Left lobe of liver (tissue), 2 donors: Measurements from ENCODE around the gene THADA. TPM values are rescaled to one million over a fixed set of nuclear protein-coding genes. Genes with fewer than 3 reads are reported as not detected.

Experiments
- ATAC-seq: fragments of 200-7000 bp; cut with Tn5 transposase; one replicate; pipeline ENCODE4 v1.9.1; 2020; ENCODE audit warnings: mild to moderate bottlenecking, moderate library complexity
- DNase-seq: peaks from one replicate; pipeline ENCODE4 v3.0.0-alpha.2; 2020; ENCODE audit warnings: low spot score
- total RNA-seq: library from RNA; stranded (reverse); gene quantifications from one replicate; pipeline ENCODE4 v1.2.1, GENCODE V29; 2021
- donor health status: DM: no; HTN: no; CAD: no; lungs with moderate emphysema.
- donor health status: DM: no; HTN: yes; CAD: no.

The THADA gene
- total RNA-seq, 1 donor from 2014 or later = 20.0 TPM

GRCh38 chr2:43361286-43361685 lies 234.6 kb downstream of the THADA start:
- no peak for ATAC-seq
- DNase-seq = no peak

- DNase-seq (no peak), ATAC-seq (no peak)
Measured at GRCh38 chr2:43360137-43360536, 235.7 kb downstream of the THADA start.

DNA sequence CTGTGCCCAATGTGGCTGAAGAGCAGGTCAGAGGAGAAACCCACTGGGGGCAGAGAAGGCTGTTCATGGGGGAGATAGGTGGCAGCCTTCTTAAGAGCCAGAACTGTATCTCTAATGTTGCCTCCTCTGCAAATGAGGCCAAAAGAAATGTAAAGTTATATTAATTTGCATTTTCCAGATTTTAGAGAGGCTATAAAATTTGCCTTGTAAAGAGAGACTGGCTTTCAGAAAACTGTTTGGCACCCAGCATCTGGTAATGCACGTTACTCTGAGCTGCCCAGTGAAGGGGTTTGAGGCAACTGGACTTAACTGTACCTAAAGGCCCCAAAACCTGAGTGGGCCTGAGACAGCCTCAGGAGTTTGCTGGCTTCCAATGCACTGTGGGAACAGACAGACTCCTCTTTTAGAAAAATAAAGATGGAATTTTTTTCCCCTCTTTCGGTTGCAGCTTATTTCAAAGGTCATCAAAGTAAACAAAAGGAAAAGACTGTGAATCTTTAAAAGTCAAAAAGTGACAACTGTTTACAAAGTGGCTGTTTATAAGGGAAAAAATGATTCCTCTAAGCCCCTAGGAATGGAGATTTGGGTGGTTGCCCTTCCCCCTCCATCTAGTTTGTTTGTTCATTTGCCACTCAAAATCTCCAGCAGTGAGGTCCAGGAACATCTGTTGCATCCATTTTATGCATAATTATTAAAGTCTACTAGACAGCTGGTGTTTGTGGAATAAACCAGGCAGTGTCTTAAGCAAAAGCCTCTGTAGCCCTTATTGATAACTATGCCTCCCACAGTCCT lies 237.2 kb downstream of the THADA start:
- peak; percentile 58 for ATAC-seq

GRCh38 chr2:43356774-43357173 lies 239.1 kb downstream of the THADA start:
- DNase-seq (no peak), ATAC-seq (no peak)

More for the DNA sequence above, 237.2 kb downstream of the THADA start:
- no peak for DNase-seq

DNA sequence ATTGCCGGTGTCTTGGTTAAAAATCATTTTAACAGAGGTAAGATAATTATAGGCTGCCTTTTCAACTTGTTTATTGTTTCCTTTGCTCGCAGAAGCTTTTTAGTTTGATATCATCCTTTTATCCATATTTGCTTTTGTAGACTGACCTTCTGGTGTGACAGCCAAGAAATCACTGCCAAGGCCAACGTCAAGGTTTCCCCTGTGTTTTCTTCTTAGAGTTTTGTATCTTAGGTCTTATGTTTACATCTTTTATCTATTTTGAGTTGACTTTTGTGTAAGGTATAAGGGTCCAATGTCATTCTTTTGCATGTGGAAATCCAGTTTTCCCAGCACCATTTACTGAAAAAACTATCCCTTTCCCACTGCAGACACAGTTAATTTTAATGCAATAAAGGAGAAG lies 240.4 kb downstream of the THADA start:
- DNase-seq (no peak), ATAC-seq (no peak)

DNA sequence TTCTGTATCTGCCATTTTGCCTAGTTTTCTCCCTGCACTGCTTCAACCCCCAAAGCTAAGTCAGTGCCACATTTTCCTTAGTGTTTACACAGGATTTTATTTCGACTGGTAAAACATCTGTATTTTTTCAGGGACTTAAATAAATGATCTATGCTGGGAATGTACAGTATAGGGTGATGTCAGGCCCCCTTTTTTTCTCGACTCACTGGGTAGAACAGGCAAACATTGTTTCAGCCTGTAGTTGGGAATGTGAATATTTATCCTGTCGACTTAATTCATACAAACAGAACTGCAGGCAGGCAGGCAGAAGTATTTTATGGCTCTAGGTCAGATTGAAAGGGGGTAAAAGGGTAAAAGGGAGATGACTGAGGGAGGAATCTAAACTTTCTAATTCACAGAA lies 245.9 kb downstream of the THADA start:
- ATAC-seq (no peak), DNase-seq (no peak)

DNA sequence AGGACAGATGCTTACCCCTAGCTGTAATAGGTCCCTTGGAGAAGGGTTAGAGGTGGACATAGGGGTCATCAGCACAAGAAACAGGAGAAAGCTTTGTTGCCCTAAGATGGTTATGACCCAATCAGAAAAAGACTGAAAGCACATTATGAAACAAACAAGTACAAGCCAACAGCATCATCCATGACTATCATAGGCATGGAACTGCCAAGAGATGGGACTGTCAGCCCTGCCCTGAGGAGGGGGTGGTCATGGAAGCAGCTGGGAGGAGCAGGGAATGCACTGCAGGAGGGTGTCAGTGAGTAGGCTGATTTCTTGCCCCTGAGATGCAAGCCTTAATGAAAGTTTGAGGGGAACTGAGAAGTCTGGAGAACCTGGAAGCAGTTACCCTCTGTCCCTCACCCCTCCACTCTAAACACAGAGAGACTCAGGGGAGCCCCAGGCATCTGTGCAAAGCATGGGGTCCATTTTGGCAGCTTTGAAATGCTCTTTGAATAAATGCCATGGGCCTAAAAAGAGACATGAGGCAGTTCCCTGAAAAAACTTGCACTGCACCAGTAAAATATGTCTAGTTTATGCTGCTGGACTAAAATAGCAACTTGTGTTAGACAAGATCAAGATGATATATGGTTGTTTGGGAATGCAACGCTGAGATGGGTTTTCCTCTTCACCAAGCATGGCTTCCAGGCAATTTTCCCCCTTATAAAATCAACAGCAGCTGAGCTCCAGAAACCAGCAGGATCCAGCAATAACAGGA lies 246.8 kb downstream of the THADA start:
- no peak for DNase-seq
- ATAC-seq = no peak

DNA sequence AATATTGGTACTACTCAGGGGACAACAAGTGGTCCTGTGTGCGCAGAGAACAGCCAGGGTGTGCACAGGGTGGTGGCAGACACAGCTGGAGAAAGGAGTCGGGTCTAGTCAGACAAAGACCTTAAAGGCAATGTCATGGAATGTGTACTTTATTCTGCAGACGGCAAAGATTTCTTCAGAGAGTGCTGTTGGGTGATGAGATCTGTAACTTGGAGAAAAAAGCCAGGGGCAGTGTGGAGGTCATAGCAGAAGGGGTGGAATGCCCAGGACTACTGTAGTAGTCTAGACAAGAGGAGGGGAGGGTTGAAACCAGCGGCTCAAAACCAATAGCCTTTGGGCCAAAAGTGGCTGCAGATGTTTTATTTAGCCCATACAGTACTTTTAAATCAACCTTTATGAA lies 248.1 kb downstream of the THADA start:
- DNase-seq (no peak), ATAC-seq (no peak)

GRCh38 chr2:43346602-43347567 lies 249.0 kb downstream of the THADA start:
- DNase-seq (no peak), ATAC-seq (peak; percentile 16)

DNA sequence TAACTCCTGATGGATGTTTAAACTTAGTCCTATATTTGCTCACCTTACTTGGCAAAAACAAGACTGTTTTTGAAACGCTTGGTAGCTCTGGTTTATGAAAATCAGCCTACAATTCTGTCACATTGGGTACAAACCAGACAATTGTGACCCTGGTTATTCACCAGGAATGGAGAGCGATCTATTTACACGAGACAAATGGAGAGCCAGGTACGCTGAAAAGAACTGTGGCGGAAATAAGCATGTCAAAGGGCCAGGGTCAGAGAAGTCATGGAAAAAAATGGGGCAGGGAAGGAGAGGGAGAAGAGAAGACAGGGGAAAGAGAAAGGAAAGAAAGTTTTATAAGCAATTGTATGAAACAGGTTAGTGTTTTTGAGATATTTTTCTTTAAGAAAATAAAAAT lies 250.0 kb downstream of the THADA start:
- peak; percentile 57 for ATAC-seq
- no peak for DNase-seq

- no peak for DNase-seq
Measured at GRCh38 chr2:43345391-43345813, 250.4 kb downstream of the THADA start.

GRCh38 chr2:43344868-43345373 lies 250.9 kb downstream of the THADA start:
- no peak for DNase-seq
- ATAC-seq = no peak

More at GRCh38 chr2:43345391-43345813, 250.4 kb downstream of the THADA start:
- peak; percentile 29 for ATAC-seq

- DNase-seq = peak; percentile 75
Measured at GRCh38 chr2:43343573-43344304, 252.1 kb downstream of the THADA start.

DNA sequence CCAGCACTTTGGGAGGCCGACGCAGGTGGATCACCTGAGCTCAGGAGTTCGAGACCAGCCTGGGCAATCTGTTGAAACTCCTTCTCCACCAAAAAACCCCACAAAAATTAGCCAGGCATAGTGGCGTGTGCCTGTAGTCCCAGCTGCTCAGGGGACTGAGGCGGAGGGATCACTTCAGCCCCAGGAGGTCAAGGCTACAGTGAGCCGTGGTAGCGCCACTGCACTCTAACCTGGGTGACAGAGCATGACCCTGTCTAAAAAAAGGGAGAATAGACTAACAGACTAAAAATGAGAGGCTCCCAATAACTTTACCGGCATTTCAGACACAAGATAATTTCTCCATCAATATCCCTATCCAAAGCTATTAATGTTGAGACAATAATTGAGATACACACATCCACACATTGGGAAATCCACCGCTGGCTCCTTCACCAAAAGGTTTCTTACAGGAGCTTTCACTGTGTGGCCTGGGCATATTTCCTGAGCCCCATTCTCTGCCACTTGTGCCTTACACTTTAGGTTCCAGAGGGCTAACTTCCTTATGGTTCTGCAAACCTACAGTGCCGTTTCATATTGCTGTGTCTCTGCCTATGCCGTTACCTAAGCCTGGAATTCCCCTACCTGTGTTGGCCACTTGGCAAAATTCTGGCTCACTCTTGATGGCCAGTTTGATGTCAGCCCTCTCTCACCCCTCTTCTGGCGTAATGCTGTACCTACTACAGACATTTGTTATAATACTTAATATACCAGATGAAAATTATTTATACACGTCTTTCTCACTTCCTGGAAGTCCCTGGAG lies 253.7 kb downstream of the THADA start:
- ATAC-seq = peak; percentile 47
- DNase-seq = no peak

More at GRCh38 chr2:43343573-43344304, 252.1 kb downstream of the THADA start:
- peak; percentile 80 for ATAC-seq

DNA sequence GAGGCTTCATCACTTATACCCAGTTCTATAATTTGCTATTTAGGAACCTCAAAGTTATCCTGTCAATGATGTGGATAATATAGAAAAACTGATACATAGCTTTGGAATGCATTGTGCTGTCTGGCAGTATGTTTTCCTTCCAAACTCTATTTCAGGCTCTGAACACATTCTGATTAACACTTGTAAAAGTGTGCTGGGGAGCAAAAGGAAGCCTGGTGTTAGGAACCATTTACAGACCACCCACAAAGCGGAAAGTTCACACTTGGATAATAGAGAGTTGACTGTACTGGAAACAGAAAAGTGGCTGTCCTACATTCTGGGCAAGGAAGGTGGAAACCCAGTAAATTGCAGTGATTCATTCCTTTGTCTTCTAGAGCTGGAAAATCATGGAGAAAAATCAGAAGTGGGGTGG lies 254.9 kb downstream of the THADA start:
- no peak for ATAC-seq
- DNase-seq = no peak

DNA sequence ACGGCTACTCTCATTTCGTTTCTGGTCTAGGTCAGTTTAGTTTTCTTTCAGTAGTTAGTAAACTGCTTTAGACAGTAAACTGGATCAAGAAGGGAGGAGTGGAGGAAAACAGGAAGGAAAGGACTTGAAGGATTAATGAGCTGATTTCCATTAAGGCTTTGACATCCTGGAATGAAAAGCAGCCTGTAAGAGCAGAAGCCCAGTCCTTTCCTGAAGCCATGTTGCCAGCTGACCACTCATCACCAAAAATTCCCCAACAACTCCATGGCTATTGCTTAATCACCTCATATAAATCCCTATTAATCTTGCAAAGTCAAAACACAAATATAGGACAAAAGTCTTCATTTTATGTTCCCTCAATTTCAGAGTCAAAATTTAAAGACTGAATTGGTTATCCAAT lies 255.8 kb downstream of the THADA start:
- ATAC-seq = no peak
- no peak for DNase-seq

DNA sequence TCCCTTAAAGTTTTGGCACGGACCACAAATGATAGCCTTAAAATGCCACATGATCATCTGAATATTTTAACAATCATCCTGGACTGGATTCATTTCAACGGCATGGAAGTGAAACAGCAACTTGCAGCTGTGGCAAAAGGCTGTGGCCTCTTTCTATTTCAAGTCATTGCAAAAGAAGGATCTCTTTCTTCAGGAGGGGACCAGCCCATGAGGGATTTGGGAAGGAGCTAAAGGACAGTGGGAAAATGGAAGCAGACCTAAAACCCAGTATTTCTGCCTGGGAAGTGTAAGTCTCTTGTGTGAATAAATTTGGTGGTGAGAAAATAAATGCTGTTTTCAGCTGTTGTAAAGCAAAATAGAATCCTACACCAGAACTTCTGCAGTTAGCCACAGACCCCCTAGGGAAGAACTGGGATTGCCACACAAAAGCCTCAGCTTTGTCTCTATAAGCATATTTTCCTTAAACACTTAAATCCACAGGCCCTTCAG lies 262.1 kb downstream of the THADA start:
- ATAC-seq (peak; percentile 24), DNase-seq (no peak)

DNA sequence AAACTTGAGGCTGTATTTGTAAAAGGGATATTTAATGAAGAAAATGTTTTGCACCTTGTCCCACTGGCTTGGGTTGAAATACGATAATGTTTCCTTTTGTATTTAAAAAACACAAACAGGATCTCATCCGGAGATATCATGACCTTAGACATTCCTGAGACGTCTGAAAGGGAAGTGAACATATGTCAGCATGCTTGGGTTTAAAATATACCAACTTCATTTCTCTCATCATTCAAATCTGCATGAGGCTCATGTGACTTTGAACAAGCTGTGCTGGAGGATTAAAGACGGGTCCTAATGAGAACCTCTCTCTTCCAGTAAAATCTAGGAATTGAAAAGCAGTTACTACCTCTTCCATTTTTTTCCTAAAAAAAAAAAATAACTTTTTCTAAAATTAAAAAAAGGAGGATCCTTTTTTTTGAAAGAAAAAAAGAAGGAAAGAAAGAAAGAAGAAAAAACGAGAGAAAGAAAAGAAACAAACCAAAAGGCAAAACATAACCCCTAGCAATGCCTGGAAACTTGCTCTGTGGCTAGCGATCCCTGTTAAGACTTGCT lies 262.7 kb downstream of the THADA start:
- ATAC-seq (no peak), DNase-seq (no peak)

GRCh38 chr2:43332653-43333052 lies 263.2 kb downstream of the THADA start:
- DNase-seq (no peak), ATAC-seq (no peak)
